A549 (cell line): ENCODE data around the gene LCN2. TPM values are rescaled to one million over a fixed set of nuclear protein-coding genes. Genes with fewer than 3 reads are reported as not detected.

Source experiments
- ATAC-seq, 2 experiments: fragments of 200-7000 bp in 1 of 2; fragments of >200 bp in 1 of 2; cut with Nextera tagmentation in 1 of 2; cut with Tn5 transposase in 1 of 2; 3 replicates each; pipeline versions ENCODE4 v1.8.0 to v1.9.1; 2018 to 2020; ENCODE audit warnings: mild to moderate bottlenecking in 1 of 2, moderate library complexity in 1 of 2
- CTCF ChIA-PET: fragments of 300-600 bp; sonication (Branson Sonifier 250); formaldehyde crosslinking; extraction: SDS; loops from one replicate; lab custom pipeline; 2021; ENCODE audit warnings: antibody characterized with exemption, inconsistent platforms; lab: Yijun Ruan, JAX
- POLR2A ChIA-PET: fragments of 350-600 bp; formaldehyde crosslinking; extraction: SDS; loops from one replicate; lab custom pipeline; 2021; ENCODE audit warnings: antibody characterized with exemption, inconsistent platforms; lab: Yijun Ruan, JAX
- DNase-seq, 2 experiments: peaks; one replicate each; pipeline versions ENCODE4 v3.0.0 to v3.0.0-alpha.2; 2011 to 2016; ENCODE audit warnings: low read depth in 1 of 2, low spot score in 1 of 2
- FAIRE-seq: peaks from 2 replicates; lab custom pipeline; 2011; peaks lifted over from hg19 to GRCh38; lab: Jason Lieb, UNC
- H3K27ac ChIP-seq, 2 experiments: fragments of >200 bp; sonication (Bioruptor Twin); formaldehyde crosslinking; 3 replicates each; pipeline ENCODE4 v1.5.1; 2016 to 2017
- H3K4me1 ChIP-seq: fragments of >200 bp; sonication (Bioruptor Twin); formaldehyde crosslinking; 3 replicates; pipeline ENCODE4 v1.6.1; 2016
- H3K4me2 ChIP-seq: fragments of >200 bp; sonication (Bioruptor Twin); formaldehyde crosslinking; 3 replicates; pipeline ENCODE4 v1.6.1; 2016
- H3K4me3 ChIP-seq: fragments of >200 bp; sonication (Bioruptor Twin); formaldehyde crosslinking; 3 replicates; pipeline ENCODE4 v1.5.1; 2016
- H3K9me3 ChIP-seq: fragments of >200 bp; sonication (Bioruptor Twin); formaldehyde crosslinking; 3 replicates; pipeline ENCODE4 v1.6.1; 2016
- BCL3 ChIP-seq: fragments of >200 bp; sonication (Bioruptor Twin); formaldehyde crosslinking; IDR thresholded peaks from 3 replicates; pipeline ENCODE4 v1.6.1; 2016
- BHLHE40 ChIP-seq: IDR thresholded peaks from 2 replicates; pipeline ENCODE4 v1.6.1; 2012; ENCODE audit warnings: low read depth, low read length, inconsistent platforms
- CBX2 ChIP-seq: fragments of 200-600 bp; sonication (generic); IDR thresholded peaks from 2 replicates; pipeline ENCODE4 v1.6.1; 2016; ENCODE audit warnings: low read depth, mild to moderate bottlenecking, borderline replicate concordance
- CEBPB ChIP-seq, 2 experiments: fragments of >200 bp in 1 of 2; sonication (Bioruptor Twin) in 1 of 2; formaldehyde crosslinking in 1 of 2; IDR thresholded peaks; 2 replicates each; pipeline ENCODE4 v1.6.1; 2012 to 2016
- CHD2 ChIP-seq: fragments of 150-350 bp; IDR thresholded peaks from 2 replicates; pipeline ENCODE4 v1.6.1; 2014; ENCODE audit warnings: low read length; ENCODE audit not compliant: partially characterized antibody
- EHMT2 ChIP-seq: fragments of 200-600 bp; sonication (generic); IDR thresholded peaks from 2 replicates; pipeline ENCODE4 v1.6.1; 2016; ENCODE audit warnings: antibody characterized with exemption, low read depth, mild to moderate bottlenecking, moderate library complexity
- EP300 ChIP-seq, 2 experiments: fragments of >200 bp; sonication (Bioruptor Twin); formaldehyde crosslinking; IDR thresholded peaks; 2 replicates in 1 of 2; 3 replicates in 1 of 2; pipeline ENCODE4 v1.6.1; 2016 to 2017
- HOXA7 ChIP-seq: fragments of 250-450 bp; sonication (Bioruptor Pico); IDR thresholded peaks from 2 replicates; pipeline ENCODE4 v1.5.0; 2020; ENCODE audit warnings: mild to moderate bottlenecking, moderate library complexity
- HOXB5 ChIP-seq: fragments of 250-450 bp; sonication (Bioruptor Pico); IDR thresholded peaks from 2 replicates; pipeline ENCODE4 v1.5.0; 2020; ENCODE audit warnings: mild to moderate bottlenecking, moderate library complexity
- JUN ChIP-seq, 2 experiments: fragments of >200 bp; sonication (Bioruptor Twin); formaldehyde crosslinking; IDR thresholded peaks; 2 replicates in 1 of 2; 3 replicates in 1 of 2; pipeline ENCODE4 v1.6.1; 2016 to 2017
- JUNB ChIP-seq: fragments of >200 bp; sonication (Bioruptor Twin); formaldehyde crosslinking; IDR thresholded peaks from 2 replicates; pipeline ENCODE4 v1.6.1; 2016
- KDM5A ChIP-seq: fragments of 200-600 bp; sonication (generic); IDR thresholded peaks from 2 replicates; pipeline ENCODE4 v1.6.1; 2016; ENCODE audit warnings: antibody characterized with exemption, mild to moderate bottlenecking
- MAFK ChIP-seq: fragments of 450-650 bp; IDR thresholded peaks from 2 replicates; pipeline ENCODE4 v1.6.1; 2014; ENCODE audit not compliant: partially characterized antibody
- MAX ChIP-seq: IDR thresholded peaks from 2 replicates; pipeline ENCODE4 v1.6.1; 2012
- MYC ChIP-seq: IDR thresholded peaks from 2 replicates; pipeline ENCODE4 v1.6.1; 2012; ENCODE audit warnings: mild to moderate bottlenecking, inconsistent platforms, low read length, improper control_type of control experiment, borderline replicate concordance
- NFE2L2 ChIP-seq: fragments of 150-350 bp; conservative IDR thresholded peaks from 2 replicates; pipeline ENCODE4 v1.6.1; 2014; ENCODE audit warnings: low read length
- NPAS2 ChIP-seq: fragments of 250-450 bp; sonication (Bioruptor Pico); IDR thresholded peaks from 2 replicates; pipeline ENCODE4 v1.8.0; 2022; ENCODE audit warnings: mild to moderate bottlenecking, moderate library complexity, borderline replicate concordance
- POLR2A ChIP-seq: IDR thresholded peaks from 2 replicates; pipeline ENCODE4 v1.6.1; 2012; ENCODE audit warnings: mild to moderate bottlenecking, low read length
- RARB ChIP-seq: fragments of 250-450 bp; sonication (Bioruptor Pico); IDR thresholded peaks from 2 replicates; pipeline ENCODE4 v1.8.0; 2021; ENCODE audit warnings: mild to moderate bottlenecking, moderate library complexity
- REST ChIP-seq: fragments of 200-600 bp; sonication (generic); IDR thresholded peaks from 2 replicates; pipeline ENCODE4 v1.6.1; 2016; ENCODE audit warnings: antibody characterized with exemption, mild to moderate bottlenecking, moderate library complexity
- RFX5 ChIP-seq: fragments of 450-650 bp; IDR thresholded peaks from 2 replicates; pipeline ENCODE4 v1.7.1; 2014; ENCODE audit warnings: antibody characterized with exemption, mild to moderate bottlenecking, moderate library complexity
- WGBS: methylation state at CpG from one replicate; pipeline ENCODE4 v1.1.6; 2017; ENCODE audit errors: missing lambda C conversion rate; 5-methylcytosine and 5-hydroxymethylcytosine counted together
- polyA plus RNA-seq, 4 experiments: library from polyadenylated mRNA; depleted of rRNA in 3 of 4; stranded (reverse); fragments of >200 nt; fragmentation: RNase III in 1 of 4; extraction: RNeasy Plus Mini Kit Qiagen cat#74134 plus additional on column Dnase treatment in 1 of 4; gene quantifications; 2 replicates in 3 of 4; 3 replicates in 1 of 4; pipeline ENCODE4 v1.2.3, GENCODE V29; 2011 to 2017
- TF ChIP-seq, protein P1 (sequence below): IDR thresholded peaks from 2 replicates; pipeline ENCODE4 v1.6.1; 2012; ENCODE audit warnings: low read depth, borderline replicate concordance
- TF ChIP-seq, protein P2 (sequence below): IDR thresholded peaks from 2 replicates; pipeline ENCODE4 v1.6.1; 2012
- TF ChIP-seq, protein P3 (sequence below): fragments of >200 bp; sonication (Bioruptor Twin); formaldehyde crosslinking; IDR thresholded peaks from 2 replicates; pipeline ENCODE4 v1.6.1; 2016

The LCN2 gene
- polyA plus RNA-seq, 2 of the 4 experiments (the other 2 are of a cell fraction), result 2.3 to 11.9 TPM

DNA sequence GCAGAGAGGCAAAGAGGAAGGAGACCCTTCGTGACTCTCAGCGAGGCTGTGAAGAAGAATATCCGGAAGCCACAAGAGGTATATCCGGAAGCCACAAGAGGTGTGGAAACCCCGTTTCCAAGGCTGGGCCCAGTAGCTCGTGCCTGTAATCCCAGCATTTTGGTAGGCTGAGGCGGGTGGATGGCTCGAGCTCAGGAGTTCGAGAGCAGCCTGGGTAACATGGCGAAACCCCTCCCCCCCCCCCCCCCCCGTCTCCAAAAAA is 10.2 kb downstream of the LCN2 start:
- DNase-seq (no peak), FAIRE-seq (no peak), ATAC-seq (peak; percentile 9 to 20; a peak in 5 of 6 replicates)
- CTCF ChIA-PET, result interaction anchor here (1.5 to 3.2 kb wide), 2 partner anchors 22 to 42 kb away, joined by 5 to 14 read pairs; no protein-coding TSS in a partner anchor
- H3K4me1 ChIP-seq, result peaks cover 11% of the 10 kb centered on the region; the same call in 1 of the 3 replicates
- 46% methylated on average over 11 of the region's 11 CpGs for WGBS
- H3K27ac ChIP-seq, result peak overlapping the region; percentile 86 to 87
- H3K9me3 ChIP-seq, result no peaks in the 10 kb centered on the region
- peak overlapping the region; percentile 44 for H3K4me3 ChIP-seq
- POLR2A ChIA-PET, result interaction anchor here (0.7 to 1.6 kb wide), 10 partner anchors 8 to 117 kb away, joined by 3 to 12 read pairs (median 4); partner anchors contain the start of genes GOLGA2 and SWI5
- peak overlapping the region; percentile 82 for H3K4me2 ChIP-seq
- TF ChIP-seq MAX (no peak), HOXA7 (CRISPR knock-in tag) (0 out of 2 replicates have a peak, but pooled peaks have one; percentile 17)
- TF ChIP-seq, protein P1, sequence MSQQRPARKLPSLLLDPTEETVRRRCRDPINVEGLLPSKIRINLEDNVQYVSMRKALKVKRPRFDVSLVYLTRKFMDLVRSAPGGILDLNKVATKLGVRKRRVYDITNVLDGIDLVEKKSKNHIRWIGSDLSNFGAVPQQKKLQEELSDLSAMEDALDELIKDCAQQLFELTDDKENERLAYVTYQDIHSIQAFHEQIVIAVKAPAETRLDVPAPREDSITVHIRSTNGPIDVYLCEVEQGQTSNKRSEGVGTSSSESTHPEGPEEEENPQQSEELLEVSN, result 0 out of 2 replicates have a peak, but pooled peaks have one; percentile 17

- Histone ChIP-seq H3K4me2 (peak within 1 kb of the TSS; percentile 98), H3K4me3 (peak within 1 kb of the TSS; percentile 85), H3K9me3 (no peaks in the 10 kb centered on the region), H3K4me1 (peaks cover 11% of the 10 kb centered on the region; the same call in 1 of the 3 replicates), H3K27ac (peak within 1 kb of the TSS; percentile 86 to 89)
- POLR2A ChIA-PET, result interaction anchor here (0.7 to 1.6 kb wide), 15 partner anchors 8 to 116 kb away, joined by 3 to 12 read pairs (median 4); partner anchors contain the start of genes GOLGA2 and SWI5
- DNase-seq (peak; percentile 92 to 95), FAIRE-seq (no peak), ATAC-seq (peak; percentile 75 to 91)
- CTCF ChIA-PET, result interaction anchor here (1.1 to 3.2 kb wide), 4 partner anchors 17 to 43 kb away, joined by 3 to 14 read pairs (median 4); no protein-coding TSS in a partner anchor
- WGBS, result 4% methylated on average over 22 of the region's 77 CpGs
- TF ChIP-seq MAX, result peak; percentile 61
- TF ChIP-seq EHMT2, result no peak
- TF ChIP-seq, protein P2, sequence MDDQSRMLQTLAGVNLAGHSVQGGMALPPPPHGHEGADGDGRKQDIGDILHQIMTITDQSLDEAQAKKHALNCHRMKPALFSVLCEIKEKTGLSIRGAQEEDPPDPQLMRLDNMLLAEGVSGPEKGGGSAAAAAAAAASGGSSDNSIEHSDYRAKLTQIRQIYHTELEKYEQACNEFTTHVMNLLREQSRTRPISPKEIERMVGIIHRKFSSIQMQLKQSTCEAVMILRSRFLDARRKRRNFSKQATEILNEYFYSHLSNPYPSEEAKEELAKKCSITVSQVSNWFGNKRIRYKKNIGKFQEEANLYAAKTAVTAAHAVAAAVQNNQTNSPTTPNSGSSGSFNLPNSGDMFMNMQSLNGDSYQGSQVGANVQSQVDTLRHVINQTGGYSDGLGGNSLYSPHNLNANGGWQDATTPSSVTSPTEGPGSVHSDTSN, result no peak
- TF ChIP-seq BHLHE40, result no peak
- TF ChIP-seq EP300 (IDR thresholded peaks at IDR 0.05), result no peak
- TF ChIP-seq, protein P1, result 0 out of 2 replicates have a peak, but pooled peaks have one; percentile 12
- no peak for TF ChIP-seq RFX5
- TF ChIP-seq MYC, result no peak
- no peak for TF ChIP-seq REST
- TF ChIP-seq KDM5A, result no peak
- TF ChIP-seq JUN (IDR thresholded peaks at IDR 0.05), result peak in 1 of 2 experiments; percentile 47; a peak in 1 of 5 replicates
- TF ChIP-seq, protein P3, sequence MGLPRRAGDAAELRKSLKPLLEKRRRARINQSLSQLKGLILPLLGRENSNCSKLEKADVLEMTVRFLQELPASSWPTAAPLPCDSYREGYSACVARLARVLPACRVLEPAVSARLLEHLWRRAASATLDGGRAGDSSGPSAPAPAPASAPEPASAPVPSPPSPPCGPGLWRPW, result no peak
- TF ChIP-seq MAFK, result no peak
- no peak for TF ChIP-seq NPAS2 (CRISPR knock-in tag)
- peak; percentile 69 for TF ChIP-seq POLR2A
- TF ChIP-seq CBX2, result no peak
- no peak for TF ChIP-seq CHD2
- no peak for TF ChIP-seq RARB (CRISPR knock-in tag)
- no peak for TF ChIP-seq CEBPB (IDR thresholded peaks at IDR 0.05)
- TF ChIP-seq HOXB5 (CRISPR knock-in tag), result no peak
- TF ChIP-seq BCL3, result peak; percentile 27; the same call in 1 of the 3 replicates
- TF ChIP-seq NFE2L2, result no peak
- no peak for TF ChIP-seq JUNB
- peak; percentile 9; the same call in 1 of the 2 replicates for TF ChIP-seq HOXA7 (CRISPR knock-in tag)
Measured at GRCh38 chr9:128159784-128160602, 10.7 kb downstream of the LCN2 start, which contains the start of gene BBLN. TSS of gene BBLN (plus strand) at chr9:128160265. CDS start at chr9:128160408, 143 bp downstream.
